IPS-18a (cell line): ENCODE results near the gene PHKG1.
"Not testable (repeated sequence)": the region's sequence is repeated elsewhere in the genome, so short reads cannot be mapped to it uniquely, and the experiment has no call there.

Source experiments
- H3K27ac ChIP-seq: one replicate; pipeline ENCODE4 v1.5.1; 2013; ENCODE audit warnings: low read length
- H3K27me3 ChIP-seq: one replicate; pipeline ENCODE4 v1.6.1; 2013; ENCODE audit warnings: mild to moderate bottlenecking, low read length; ENCODE audit not compliant: control insufficient read depth, insufficient read depth
- H3K36me3 ChIP-seq: one replicate; pipeline ENCODE4 v1.6.1; 2013; ENCODE audit warnings: low read depth, low read length; ENCODE audit not compliant: control insufficient read depth
- H3K4me1 ChIP-seq: one replicate; pipeline ENCODE4 v1.6.1; 2013; ENCODE audit warnings: low read depth, low read length; ENCODE audit not compliant: control insufficient read depth
- H3K4me3 ChIP-seq: one replicate; pipeline ENCODE4 v1.5.1; 2013; ENCODE audit warnings: low read length
- H3K9ac ChIP-seq: one replicate; pipeline ENCODE4 v1.6.1; 2013; ENCODE audit warnings: mild to moderate bottlenecking, low read length, moderate library complexity
- H3K9me3 ChIP-seq: one replicate; pipeline ENCODE4 v1.6.1; 2013; ENCODE audit warnings: low read depth, low read length; ENCODE audit not compliant: control insufficient read depth

Gene PHKG1

GRCh38 chr7:56080726-56081435, 11.9 kb downstream of the PHKG1 start:
- H3K4me1 ChIP-seq, H3K4me3 ChIP-seq, H3K9ac ChIP-seq, H3K9me3 ChIP-seq, H3K27ac ChIP-seq, H3K27me3 ChIP-seq: not testable (repeated sequence)
- H3K36me3 ChIP-seq: peaks cover 21% of the 10 kb centered on the region

- no peak overlapping the region for H3K4me3 ChIP-seq
- H3K9me3 ChIP-seq: no peaks in the 10 kb centered on the region
- H3K36me3 ChIP-seq: peaks cover 21% of the 10 kb centered on the region
- no peaks in the 10 kb centered on the region for H3K27me3 ChIP-seq
- H3K9ac ChIP-seq: no peak overlapping the region
- H3K27ac ChIP-seq: no peak overlapping the region
- H3K4me1 ChIP-seq: no peaks in the 10 kb centered on the region
These were observed 13.1 kb downstream of the PHKG1 start for GRCh38 chr7:56079450-56080185.

GRCh38 chr7:56078196-56078595, 14.6 kb downstream of the PHKG1 start:
- H3K9me3 ChIP-seq: no peaks in the 10 kb centered on the region
- peaks cover 2% of the 10 kb centered on the region for H3K4me1 ChIP-seq
- H3K27me3 ChIP-seq: no peaks in the 10 kb centered on the region
- H3K4me3 ChIP-seq: no peak overlapping the region
- no peak overlapping the region for H3K9ac ChIP-seq
- H3K36me3 ChIP-seq: peaks cover 21% of the 10 kb centered on the region
- H3K27ac ChIP-seq: no peak overlapping the region

DNA sequence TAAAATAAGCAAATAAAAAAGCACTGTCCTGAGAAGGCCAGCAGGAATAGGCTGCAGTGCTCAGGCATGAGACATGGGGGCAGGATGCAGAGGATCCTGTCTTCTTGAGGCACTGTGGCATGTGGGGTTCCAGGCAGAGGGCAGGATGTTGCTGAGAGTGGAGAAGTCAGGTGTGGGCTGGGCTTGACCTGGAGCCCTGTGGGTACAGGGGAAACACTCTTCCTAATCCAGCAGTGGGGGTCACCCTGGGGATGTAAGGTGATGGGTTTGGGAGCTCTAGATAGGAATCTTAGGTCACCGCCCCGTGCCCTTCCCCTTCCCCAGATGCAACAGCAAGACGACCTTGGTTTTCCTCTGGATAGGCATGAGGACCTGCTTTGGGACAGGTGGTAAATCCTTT, 15.1 kb downstream of the PHKG1 start:
- H3K4me1 ChIP-seq: peaks cover 2% of the 10 kb centered on the region
- no peaks in the 10 kb centered on the region for H3K27me3 ChIP-seq
- no peaks in the 10 kb centered on the region for H3K9me3 ChIP-seq
- peaks cover 21% of the 10 kb centered on the region for H3K36me3 ChIP-seq
- H3K4me3 ChIP-seq: no peak overlapping the region
- no peak overlapping the region for H3K27ac ChIP-seq
- H3K9ac ChIP-seq: no peak overlapping the region

DNA sequence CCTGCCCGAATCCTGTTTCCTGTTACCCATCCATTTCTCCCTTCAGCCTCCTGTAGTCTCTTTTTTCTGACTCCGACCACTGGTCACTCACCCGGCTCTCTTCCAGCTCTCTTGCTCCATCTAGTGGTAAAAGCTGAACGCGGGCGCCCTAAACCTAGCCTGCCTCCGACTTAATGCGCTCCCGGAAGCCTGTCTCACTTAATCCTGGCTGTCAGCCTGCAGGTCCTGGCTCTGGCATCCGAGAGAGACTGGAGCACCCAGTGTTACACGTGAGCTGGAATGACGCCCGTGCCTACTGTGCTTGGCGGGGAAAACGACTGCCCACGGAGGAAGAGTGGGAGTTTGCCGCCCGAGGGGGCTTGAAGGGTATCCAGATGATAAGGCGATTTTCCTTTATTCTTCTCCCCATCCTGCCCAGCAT, 18.4 kb downstream of the PHKG1 start:
- peaks cover 2% of the 10 kb centered on the region for H3K4me1 ChIP-seq
- H3K27ac ChIP-seq: no peak overlapping the region
- no peak overlapping the region for H3K4me3 ChIP-seq
- no peaks in the 10 kb centered on the region for H3K27me3 ChIP-seq
- peaks cover 22% of the 10 kb centered on the region for H3K36me3 ChIP-seq
- H3K9me3 ChIP-seq: no peaks in the 10 kb centered on the region
- no peak overlapping the region for H3K9ac ChIP-seq

GRCh38 chr7:56066376-56066775, 26.4 kb downstream of the PHKG1 start:
- peaks cover 40% of the 10 kb centered on the region for H3K36me3 ChIP-seq
- H3K4me1 ChIP-seq, H3K4me3 ChIP-seq, H3K9ac ChIP-seq, H3K27me3 ChIP-seq, H3K9me3 ChIP-seq, H3K27ac ChIP-seq: not testable (repeated sequence)

DNA sequence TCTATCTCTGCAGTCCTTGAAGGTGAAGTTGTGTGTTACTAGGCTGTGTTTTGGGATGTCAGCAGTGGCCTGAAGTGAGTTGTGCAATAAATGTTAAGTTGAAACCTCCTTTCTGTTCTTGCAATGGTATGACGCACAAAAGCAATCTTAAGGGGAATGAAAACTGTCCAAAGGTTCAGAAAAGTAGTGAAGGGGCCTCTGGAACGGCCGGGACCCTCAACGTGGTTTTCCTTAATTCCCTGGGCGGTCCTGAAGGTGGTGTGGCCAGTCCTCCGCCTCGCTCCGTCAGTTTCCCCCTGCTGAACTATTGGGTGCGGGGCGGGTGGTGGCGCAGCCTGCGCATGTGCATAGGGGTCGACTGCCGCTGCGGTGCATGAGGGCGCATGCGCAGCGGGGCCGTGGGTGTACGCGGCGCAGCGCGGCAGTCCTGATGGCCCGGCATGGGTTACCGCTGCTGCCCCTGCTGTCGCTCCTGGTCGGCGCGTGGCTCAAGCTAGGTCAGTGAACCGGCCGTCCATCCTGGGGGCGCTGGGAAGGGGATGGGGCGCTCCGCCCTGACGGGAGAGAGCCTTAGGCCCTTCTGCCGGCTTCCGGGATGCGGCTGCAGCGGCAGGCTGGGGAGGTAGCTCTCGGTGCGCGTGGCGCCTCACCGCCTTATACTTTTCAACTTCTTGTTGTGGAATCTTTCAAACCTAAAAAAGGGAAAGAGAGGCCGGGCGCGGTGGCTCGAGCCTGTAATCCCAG, 28.7 kb downstream of the PHKG1 start, which contains the start of gene SUMF2:
Gene SUMF2 (plus strand): TSS at position 405 of the 744 bp plus-strand sequence. CDS start 26 bp downstream, at position 431.
- Histone ChIP-seq H3K4me3 (peak within 1 kb of the TSS; percentile 81), H3K9ac (peak within 1 kb of the TSS; percentile 78), H3K27me3 (no peaks in the 10 kb centered on the region), H3K9me3 (no peaks in the 10 kb centered on the region), H3K4me1 (peaks cover 3% of the 10 kb centered on the region), H3K36me3 (peaks cover 54% of the 10 kb centered on the region), H3K27ac (peak within 1 kb of the TSS; percentile 84)

- no peak overlapping the region for H3K27ac ChIP-seq
- H3K9ac ChIP-seq: peak overlapping the region; percentile 78
- no peaks in the 10 kb centered on the region for H3K27me3 ChIP-seq
- peak overlapping the region; percentile 81 for H3K4me3 ChIP-seq
- peaks cover 54% of the 10 kb centered on the region for H3K36me3 ChIP-seq
- H3K9me3 ChIP-seq: no peaks in the 10 kb centered on the region
- peaks cover 3% of the 10 kb centered on the region for H3K4me1 ChIP-seq
These were observed 29.3 kb downstream of the PHKG1 start for GRCh38 chr7:56063500-56063881.

GRCh38 chr7:56062382-56062781, 30.4 kb downstream of the PHKG1 start:
- Histone ChIP-seq H3K9ac (no peak overlapping the region), H3K4me3 (no peak overlapping the region)

GRCh38 chr7:56053993-56054392, 38.8 kb downstream of the PHKG1 start:
- H3K9ac ChIP-seq: peak overlapping the region; percentile 85

More at GRCh38 chr7:56062382-56062781, 30.4 kb downstream of the PHKG1 start:
- no peaks in the 10 kb centered on the region for H3K27me3 ChIP-seq
- H3K27ac ChIP-seq: no peak overlapping the region
- H3K9me3 ChIP-seq: no peaks in the 10 kb centered on the region
- H3K4me1 ChIP-seq: peaks cover 3% of the 10 kb centered on the region
- peaks cover 62% of the 10 kb centered on the region for H3K36me3 ChIP-seq

GRCh38 chr7:56053379-56053778, 39.4 kb downstream of the PHKG1 start:
- no peaks in the 10 kb centered on the region for H3K27me3 ChIP-seq
- H3K9ac ChIP-seq: peak overlapping the region; percentile 85
- peaks cover 57% of the 10 kb centered on the region for H3K36me3 ChIP-seq

More at GRCh38 chr7:56053993-56054392, 38.8 kb downstream of the PHKG1 start:
- H3K36me3 ChIP-seq: peaks cover 63% of the 10 kb centered on the region
- no peak overlapping the region for H3K27ac ChIP-seq
- H3K4me1 ChIP-seq: peaks cover 12% of the 10 kb centered on the region
- no peak overlapping the region for H3K4me3 ChIP-seq
- H3K27me3 ChIP-seq: no peaks in the 10 kb centered on the region
- no peaks in the 10 kb centered on the region for H3K9me3 ChIP-seq

More at GRCh38 chr7:56053379-56053778, 39.4 kb downstream of the PHKG1 start:
- Histone ChIP-seq H3K27ac (no peak overlapping the region), H3K4me1 (peaks cover 12% of the 10 kb centered on the region), H3K9me3 (no peaks in the 10 kb centered on the region), H3K4me3 (peak overlapping the region; percentile 71)
